HG03520 (cell line): ENCODE data around the gene NET1.
"Not testable (repeated sequence)": the region's sequence is repeated elsewhere in the genome, so short reads cannot be mapped to it uniquely, and the experiment has no call there.

Experiments
- ATAC-seq: cut with Tn5 transposase; IDR thresholded peaks from one replicate; pipeline ENCODE4 v1.9.1; 2021; ENCODE audit warnings: mild to moderate bottlenecking, moderate library complexity; ENCODE audit not compliant: unreplicated experiment

The NET1 gene

DNA sequence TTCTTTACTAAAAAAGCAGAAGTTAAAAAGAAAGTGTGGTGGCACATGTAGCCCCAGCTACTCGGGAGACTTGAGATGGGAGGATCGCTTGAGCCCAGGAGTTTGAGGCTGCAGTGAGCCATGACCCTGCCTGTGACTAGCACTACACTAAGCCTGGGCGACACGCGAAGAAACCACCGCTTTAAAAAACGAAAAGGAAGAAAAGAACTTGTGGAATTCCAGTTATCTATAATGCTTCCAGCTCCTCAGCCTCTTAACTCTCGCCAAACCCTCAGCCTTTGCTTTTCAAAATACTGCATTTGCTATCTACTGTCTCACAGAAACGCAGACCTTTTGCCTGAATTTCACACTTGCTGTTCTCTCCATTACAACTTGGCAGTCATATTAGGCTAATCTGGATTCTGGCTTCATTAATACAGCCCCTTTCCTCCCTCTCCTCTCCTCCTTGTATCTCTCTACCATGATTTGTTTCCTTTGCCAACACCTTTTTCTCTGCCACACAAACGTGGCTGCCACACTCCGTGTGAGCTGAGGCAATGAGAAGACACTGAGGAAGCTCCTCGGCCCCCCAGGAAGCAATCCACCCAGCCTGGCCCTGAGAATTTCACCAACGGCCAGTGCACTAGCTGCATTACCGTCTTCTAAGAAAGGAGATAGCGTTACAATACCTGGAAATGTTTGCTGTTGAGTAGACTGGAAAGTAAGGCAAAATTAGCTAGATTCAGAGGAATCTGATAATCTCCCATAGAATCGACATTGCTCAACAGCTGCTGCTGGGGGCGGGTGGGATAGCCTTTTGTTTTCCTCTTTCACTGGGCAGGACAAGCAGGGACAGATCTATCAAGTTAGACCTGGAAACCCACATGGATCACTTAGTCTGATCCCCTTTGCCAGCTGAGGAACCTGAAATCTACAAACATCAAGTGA, 49.8 kb downstream of the NET1 start:
- ATAC-seq = no peak

DNA sequence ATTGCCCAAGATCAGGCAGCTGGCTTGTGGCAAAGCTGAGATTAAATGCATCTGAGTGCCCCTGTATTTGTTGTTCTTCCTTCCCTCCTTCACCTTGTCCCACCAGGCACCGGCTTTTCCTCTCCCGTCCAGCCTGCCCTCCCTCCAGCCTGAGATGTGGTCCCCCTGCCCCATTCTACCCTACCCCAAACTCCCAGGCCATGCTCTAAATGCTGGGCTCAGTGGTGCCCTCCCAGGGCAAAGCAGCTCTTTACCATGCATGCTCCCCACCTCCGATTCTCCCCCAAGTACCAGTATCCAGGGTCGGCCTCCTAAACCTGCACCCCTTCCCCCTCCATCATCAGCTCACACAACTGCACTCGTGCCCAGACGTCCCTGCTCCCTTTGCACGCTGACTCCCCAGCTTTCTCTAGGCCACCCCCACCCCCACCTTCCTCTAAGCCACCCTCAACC, 50.5 kb downstream of the NET1 start:
- ATAC-seq = no peak

DNA sequence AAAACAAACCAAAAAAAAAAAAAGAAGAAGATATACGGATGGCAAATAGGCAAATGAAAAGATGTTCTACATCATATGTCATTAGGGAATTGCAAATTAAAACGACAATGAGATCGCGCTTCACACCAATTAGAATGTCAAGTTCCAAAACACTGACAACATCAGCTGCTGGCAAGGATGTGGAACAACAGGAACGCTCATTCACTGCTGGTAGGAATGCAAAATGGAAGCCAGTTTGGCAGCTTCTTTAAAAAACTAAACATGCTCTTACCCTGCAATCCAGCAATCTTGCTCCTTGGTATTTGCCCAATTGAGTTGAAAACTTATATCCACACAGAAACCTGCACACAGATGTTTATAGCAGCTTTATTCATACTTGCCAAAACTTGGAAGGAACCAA, 52.2 kb downstream of the NET1 start:
- no peak for ATAC-seq

DNA sequence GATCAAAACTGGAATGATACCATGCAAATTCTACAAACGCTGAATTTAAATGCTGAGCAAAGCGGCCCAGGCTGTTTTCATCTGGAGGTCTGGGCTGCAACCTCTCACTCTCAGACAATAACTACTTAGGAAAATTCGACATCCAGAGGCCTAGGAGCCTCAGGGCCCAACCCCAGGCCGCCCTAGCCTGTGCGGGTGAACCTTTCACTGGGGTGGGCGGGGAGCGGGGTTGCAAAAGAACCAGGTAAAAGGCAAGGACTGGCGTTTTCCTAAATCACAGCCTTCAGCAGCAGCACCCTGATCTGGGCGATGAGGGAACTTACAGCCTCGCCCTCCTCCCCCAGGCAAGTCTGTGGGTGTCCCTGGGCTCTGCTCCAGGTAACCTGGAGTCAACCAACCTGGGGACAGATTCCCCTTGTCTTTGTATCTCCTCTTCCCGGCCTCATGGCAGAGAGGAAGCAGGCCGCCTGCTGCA, 53.7 kb downstream of the NET1 start:
- ATAC-seq = no peak

DNA sequence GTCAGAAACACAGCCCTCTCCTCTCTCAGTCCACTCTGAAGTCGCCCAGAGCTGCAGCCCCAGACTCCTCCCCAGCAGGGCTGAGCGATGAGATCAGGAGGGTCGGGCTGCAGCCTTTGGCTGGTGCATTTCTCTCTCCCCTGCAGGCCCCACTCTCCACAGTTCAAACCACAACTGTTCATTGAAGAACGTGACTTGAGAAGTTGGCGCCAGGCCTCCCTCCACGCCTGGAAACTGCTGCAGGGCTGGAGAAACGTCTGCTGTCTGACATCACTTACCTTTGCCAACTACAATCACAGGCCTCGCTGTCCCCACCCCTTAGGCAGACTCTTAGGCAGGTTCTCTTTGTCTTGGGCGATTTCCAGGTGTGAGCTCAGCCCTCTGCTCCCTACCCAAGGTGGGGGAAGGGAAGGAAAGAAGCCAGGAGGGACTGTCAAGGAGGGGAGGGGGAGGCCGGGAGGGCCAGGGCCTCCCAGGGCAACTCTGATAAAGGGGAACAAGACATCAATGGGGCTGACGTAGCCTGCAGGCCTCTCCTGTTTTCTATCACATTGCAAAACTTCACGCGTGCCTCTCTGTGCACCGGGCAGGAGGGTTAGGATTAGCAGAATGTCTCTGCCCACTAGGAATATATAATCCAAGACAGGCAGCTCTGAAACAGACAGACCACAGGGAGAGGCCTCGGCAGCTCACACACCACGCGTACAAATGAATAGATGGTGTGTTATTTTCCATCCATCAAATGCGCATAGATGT, 54.3 kb downstream of the NET1 start:
- no peak for ATAC-seq

DNA sequence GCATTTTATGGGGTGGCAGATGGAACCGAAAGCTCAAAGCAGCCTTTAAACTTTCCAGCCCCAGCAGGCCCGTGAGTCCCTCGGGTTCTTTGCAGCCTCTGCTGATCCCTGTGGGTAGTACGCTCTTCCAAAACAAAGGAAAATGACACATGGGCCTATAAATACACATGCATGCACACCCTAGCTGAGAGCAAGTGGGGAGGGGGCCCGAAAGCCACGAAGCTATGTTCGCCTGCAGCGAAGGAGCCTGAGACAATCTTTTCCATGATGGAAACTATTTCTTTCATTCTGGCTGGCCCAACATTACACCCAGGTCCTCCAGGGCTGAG, 54.8 kb downstream of the NET1 start:
- no peak for ATAC-seq

DNA sequence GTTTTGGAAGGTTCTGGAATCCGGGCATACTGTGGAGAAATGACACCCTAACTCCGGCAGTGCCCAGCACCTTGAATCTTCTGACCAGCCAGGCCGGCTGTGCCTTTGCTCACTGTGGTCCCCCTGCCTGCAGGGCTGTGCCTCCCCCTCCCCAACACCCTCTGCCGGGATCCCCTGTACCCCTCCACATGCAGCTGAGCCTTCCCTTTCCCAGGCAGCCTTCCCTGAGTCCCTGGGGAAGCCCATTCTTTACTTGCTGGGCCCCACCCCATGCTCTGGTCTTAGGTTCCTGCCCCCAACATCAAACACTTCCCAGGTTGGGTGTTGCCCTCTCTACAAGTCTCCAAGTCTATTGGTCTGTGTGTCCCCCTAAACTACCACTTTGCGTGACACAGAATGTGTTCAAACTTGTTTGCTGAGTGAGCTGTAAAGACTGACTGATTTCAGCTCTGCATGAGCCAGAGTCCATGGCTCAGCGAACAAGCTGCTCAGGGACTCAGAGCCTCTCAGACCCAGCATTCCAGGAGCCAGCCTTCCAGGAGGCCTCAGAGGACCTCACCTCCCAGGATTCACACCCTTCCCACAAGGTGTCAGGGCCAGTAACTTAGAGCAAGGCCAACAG, 55.4 kb downstream of the NET1 start:
- ATAC-seq = no peak

DNA sequence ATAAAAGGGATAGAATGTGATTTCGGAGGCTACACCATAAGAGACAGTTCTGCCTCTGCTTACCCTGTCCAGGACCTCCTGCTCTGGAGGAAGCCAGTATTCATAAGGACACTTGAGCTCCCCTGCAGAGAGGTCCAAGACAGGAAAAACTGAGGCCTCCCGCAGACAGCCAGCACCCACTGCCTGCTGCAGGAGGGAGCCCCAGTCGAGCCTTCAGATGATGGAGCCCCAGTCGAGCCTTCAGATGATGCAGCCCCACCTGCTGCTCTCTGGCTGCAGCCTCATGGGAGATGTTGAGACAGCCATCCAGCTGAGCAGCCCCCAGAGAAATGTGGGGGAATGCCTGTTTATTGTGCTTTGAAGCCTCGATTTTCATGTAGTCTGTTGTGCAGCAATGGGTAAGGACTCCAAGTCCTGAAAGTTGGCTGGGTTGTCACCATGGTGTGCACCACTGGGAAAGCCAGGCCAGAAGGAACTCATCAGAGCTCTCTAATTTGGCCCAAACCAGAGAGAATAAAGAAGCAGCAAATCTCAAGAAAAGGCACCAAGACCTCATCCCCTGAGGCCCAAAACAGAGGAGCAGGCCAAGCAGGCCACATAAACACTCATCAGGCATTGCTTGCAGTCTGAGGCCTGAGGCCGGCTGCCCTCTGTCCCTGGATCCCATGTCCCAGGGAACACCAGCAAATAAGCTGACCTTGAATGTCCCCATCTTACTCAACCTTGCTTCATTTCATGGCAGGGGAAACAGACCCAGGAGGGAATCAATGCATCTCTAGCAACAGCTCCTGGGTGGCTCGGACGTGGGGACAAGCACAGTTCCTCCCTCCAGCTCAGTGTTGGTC, 56.1 kb downstream of the NET1 start:
- no peak for ATAC-seq

DNA sequence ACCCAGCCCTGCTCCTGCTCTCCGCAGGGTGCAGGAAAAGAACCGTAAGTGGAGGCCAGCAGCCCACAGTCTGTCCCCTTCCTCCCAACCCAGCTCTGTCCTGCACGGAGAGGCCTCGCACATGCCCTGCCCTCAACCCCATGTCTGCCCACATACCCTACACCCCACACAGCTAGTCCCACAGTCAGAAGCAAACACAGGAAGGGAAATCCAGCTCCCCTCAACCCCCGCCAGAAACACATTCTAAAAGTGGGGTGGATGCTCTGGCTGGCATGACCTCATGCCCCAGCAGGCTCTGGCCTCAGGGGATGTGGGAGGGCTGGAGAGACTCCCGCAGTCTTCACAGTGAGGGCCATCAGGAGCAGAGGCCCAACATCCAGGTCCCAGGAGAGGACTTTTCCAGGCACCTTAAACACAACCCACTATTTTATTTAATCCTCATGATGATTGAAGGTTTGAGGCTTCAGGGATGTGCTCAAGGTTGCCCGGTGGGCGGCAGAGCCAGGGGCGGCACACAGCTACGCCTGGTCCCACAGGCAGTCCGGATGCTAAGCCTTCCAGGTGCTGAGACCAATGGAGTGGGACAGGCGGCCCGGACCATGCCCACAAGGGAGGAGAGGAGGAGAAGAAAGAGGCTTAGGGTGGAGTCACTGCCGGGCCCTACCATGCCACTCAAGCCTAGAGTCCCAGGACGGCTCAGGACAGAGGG, 57.1 kb downstream of the NET1 start:
- ATAC-seq = no peak

DNA sequence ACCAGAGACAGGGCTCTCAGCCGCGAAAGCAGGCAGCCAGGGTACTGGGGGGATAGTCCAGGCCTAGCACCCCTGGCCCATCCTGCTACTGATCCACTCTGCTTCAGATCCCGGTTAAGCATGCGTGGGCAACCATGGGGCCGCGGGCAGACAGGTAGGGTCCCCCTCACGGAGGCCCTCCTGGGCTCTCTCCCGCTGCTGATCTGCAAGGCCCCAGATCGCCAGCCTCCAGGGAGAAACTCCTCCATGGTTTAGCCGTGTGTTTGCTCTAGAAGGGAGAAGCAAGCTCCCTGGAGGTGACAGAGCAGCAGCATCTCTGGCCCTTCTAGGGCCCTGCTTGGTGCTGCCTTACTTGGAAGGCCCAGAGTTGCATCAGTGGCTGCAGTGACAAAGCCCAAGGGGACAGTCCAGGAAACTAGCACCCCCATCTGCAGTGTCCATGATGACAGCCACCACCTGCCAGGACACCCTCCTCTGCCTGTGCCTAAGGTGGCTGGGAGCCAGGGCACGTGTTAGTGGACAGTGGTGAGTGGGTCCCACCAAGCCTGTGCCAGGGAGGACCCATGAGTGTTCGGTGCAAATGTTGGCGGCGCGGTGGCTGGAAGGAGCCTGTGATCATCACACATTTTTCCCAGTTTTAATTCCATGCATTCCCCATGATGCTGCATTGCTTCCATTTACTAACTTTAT, 57.9 kb downstream of the NET1 start:
- ATAC-seq = no peak

DNA sequence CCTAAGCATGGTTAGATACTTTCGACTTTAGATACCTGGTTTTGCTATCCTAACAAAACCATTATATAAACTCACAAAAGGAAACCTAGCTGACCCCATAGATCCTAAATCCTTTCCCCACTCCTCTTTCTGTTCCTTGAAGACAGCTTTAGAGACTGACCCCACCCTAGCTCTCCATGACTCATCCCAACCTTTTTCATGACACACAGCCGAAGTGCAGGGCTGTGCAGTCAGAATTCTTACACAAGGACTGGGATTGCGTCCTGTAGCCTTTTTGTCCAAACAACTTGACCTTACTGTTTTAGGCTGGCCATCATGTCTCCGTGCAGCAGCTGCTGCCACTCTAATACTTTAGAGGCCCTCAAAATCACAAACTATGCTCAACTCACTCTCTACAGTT, 62.3 kb downstream of the NET1 start:
- not testable (repeated sequence) for ATAC-seq

DNA sequence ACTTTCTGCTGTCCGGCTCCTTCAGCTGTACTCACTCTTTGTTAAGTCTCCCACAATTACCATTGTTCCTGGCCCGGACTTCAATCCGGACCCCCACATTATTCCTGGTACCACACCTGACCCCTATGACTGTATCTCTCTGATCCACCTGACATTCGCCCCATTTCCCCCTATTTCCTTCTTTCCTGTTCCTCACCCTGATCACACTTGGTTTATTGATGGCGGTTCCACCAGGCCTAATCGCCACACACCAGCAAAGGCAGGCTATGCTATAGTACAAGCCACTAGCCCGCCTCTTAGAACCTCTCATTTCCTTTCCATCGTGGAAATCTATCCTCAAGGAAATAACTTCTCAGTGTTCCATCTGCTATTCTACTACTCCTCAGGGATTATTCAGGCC, 62.7 kb downstream of the NET1 start:
- ATAC-seq = not testable (repeated sequence)

DNA sequence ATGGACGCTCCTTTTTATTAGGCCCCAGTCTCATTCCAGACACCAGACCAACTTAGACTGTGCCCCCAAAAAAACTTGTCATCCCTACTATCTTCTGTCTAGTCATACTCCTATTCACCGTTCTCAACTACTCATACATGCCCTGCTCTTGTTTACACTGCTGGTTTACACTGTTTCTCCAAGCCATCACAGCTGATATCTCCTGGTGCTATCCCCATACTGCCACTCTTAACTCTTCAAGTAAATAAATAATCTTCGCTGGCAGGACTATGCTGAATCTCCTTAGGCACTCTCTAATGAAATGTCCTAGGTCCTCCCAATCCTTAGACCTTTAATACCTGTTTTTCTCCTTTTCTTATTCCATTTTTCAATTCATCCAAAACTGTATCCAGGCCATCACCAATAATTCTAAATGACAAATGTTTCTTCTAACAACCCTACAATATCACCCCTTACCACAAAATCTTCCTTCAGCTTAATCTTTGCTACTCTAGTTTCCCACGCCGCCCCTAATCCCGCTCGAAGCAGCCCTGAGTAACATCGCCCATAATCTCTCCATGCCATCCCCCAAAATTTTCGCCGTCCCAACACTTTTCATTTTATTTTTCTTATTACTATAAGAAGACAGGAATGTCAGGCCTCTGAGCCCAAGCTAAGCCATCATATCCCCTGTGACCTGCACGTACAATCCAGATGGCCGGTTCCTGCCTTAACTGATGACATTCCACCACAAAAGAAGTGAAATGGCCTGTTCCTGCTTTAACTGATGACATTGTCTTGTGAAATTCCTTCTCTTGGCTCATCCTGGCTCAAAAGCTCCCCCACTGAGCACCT, 63.8 kb downstream of the NET1 start:
- ATAC-seq = not testable (repeated sequence)

DNA sequence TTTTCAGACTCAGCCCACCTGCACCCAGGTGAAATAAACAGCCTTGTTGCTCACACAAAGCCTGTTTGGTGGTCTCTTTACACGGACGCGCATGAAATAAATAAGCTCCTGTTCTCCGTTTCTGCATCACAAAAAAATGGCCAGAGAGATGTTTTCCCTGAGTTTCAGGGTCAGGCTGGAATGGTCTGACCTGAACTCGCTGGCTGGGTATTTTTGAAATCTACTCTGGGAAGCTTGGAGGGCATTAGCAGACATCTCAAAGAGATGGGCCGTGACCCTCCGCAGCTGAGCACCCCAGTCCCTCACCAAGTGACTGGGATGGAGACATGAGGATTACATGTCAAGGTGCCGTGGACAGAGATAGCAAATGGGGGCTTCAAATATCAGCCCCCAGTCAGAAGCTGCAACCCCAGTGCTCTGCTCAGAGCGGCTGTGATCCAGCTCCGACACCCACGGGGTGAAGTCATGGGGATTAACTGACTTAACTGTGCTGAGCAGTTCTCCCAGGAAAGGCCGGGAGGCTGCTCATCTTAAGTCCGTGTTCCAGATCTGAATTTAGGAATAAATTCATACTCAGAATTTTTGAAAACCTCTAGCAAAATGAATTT, 64.7 kb downstream of the NET1 start:
- no peak for ATAC-seq

DNA sequence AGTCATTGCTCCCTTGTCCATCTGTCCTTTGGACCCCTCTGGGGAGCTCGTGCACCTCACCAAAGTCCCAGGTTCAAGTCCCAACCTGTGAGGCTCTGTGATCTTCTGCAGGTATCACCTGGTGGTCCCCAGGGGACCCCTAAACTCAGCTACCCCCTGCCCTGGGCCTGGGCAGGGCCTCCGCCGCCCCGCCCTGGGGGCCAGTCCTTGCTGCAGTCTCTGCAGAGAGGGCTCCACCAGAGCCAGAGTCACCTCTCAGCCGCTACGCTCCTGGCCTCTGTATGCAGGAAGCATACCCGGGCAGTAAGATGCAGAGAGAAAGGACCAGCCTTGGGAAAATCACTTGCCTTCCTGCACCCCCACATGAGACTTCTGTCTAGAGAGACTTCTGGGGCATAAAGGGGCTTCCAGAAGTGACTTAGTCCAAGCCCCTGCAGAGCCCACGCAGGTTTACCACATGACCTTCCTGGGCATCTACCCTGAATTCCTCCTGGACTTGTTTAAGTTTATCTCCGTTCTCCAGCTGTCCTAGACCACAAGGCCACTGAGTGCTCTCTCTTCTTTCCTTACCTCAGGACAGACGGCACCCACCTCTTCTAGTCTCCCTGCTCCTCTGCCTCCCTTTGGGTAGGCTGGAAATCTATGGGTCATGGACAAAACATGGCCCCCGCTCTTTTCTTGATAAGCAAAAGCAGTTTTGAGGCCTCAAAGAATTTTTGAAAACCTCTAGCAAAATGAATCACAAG, 65.8 kb downstream of the NET1 start:
- no peak for ATAC-seq

DNA sequence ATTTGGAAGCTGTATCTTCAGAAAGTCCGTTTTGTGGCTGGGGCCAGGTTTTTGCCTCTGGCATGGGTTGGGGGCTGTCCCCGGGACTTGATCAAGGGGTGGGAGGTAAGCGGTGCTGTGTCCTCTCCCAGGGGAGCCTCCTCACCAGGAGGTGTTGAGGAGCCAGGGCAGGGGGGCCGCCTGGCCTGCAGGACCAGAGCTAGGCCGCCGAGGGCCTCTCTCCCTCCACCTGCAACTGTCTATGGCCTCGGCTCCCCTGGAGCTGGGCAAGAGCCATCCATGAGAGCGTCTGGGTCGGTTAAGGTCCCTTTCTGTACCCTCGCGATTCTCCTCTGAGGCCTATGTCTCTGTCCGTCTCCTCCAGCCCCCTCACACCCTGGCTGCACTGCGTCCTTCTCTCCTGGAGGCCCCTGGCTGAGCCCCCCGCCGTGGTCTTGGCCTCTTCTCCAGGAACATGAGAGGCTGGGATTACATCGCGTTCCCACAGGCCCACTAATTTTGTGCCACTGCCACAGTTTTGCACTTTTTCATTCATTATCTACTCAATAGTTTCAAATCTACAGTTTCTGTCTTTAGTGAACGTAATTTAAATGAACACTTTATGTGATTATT, 66.4 kb downstream of the NET1 start:
- ATAC-seq = no peak
